K562 (cell line): ENCODE results near the gene SLC16A12. TPM values are rescaled to one million over a fixed set of nuclear protein-coding genes. Genes with fewer than 3 reads are reported as not detected.

Experiments used
- ATAC-seq: fragments of 200-7000 bp; cut with Tn5 transposase; 3 replicates; pipeline ENCODE4 v1.9.1; 2020; ENCODE audit warnings: moderate library complexity
- BruUV-seq: library from RNA; stranded (reverse); fragments of 400-500 nt; replicated peaks from 2 replicates; lab custom pipeline; 2021; lab: Mats Ljungman, UMichigan
- CTCF ChIA-PET: fragments of 300-600 bp; formaldehyde crosslinking; extraction: SDS; loops from one replicate; lab custom pipeline; 2021; ENCODE audit warnings: low intra/inter-chr PET ratio; lab: Yijun Ruan, JAX
- POLR2A ChIA-PET: fragments of 300-600, 350-650 bp; sonication (Branson Sonifier 250); formaldehyde crosslinking; extraction: SDS; loops from one replicate; lab custom pipeline; 2021; ENCODE audit warnings: antibody characterized with exemption, inconsistent platforms; lab: Yijun Ruan, JAX
- DNase-seq, 4 experiments: peaks; one replicate each; pipeline versions ENCODE4 v3.0.0 to v3.0.0-alpha.2; 2011 to 2018; ENCODE audit warnings: low spot score in 3 of 4, mixed read lengths in 3 of 4; ENCODE audit errors: extremely low read depth in 1 of 4
- FAIRE-seq: peaks from 2 replicates; lab custom pipeline; 2011; peaks lifted over from hg19 to GRCh38; lab: Jason Lieb, UNC
- H2AFZ ChIP-seq: 2 replicates; pipeline ENCODE4 v1.6.0; 2011; ENCODE audit warnings: low read depth, low read length, control low read depth, inconsistent platforms
- H3K27ac ChIP-seq: fragments of 200-600 bp; 3 replicates; pipeline ENCODE4 v1.8.0; 2011; ENCODE audit warnings: low read depth, mild to moderate bottlenecking, control low read depth, inconsistent platforms, low read length, moderate library complexity, mixed read lengths; ENCODE audit errors: extremely low read depth
- H3K27me3 ChIP-seq, 2 experiments: fragments of 300-600 bp in 1 of 2; 2 replicates in 1 of 2; 3 replicates in 1 of 2; pipeline versions ENCODE4 v1.6.0 to v1.8.0; 2011; ENCODE audit warnings: inconsistent platforms in 2 of 2, low read length in 2 of 2, mild to moderate bottlenecking in 1 of 2, mixed read lengths in 1 of 2, moderate library complexity in 1 of 2; ENCODE audit not compliant: control insufficient read depth in 2 of 2, insufficient read depth in 2 of 2
- H3K36me3 ChIP-seq: fragments of 300-600 bp; 3 replicates; pipeline ENCODE4 v1.8.0; 2011; ENCODE audit warnings: mild to moderate bottlenecking, low read length, inconsistent platforms; ENCODE audit not compliant: control insufficient read depth, insufficient read depth
- H3K4me1 ChIP-seq, 2 experiments: fragments of 200-600 bp in 1 of 2; replicated peaks in 1 of 2; 2 replicates in 1 of 2; 3 replicates in 1 of 2; pipeline versions ENCODE4 v1.5.1 to v1.8.0; 2011; ENCODE audit warnings: inconsistent platforms in 2 of 2, low read length in 2 of 2, mild to moderate bottlenecking in 1 of 2, mixed read lengths in 1 of 2, moderate library complexity in 1 of 2; ENCODE audit not compliant: control insufficient read depth in 2 of 2, insufficient read depth in 2 of 2
- H3K4me2 ChIP-seq: 2 replicates; pipeline ENCODE4 v1.6.1; 2011; ENCODE audit warnings: low read length, control low read depth, inconsistent platforms, mixed read lengths; ENCODE audit not compliant: insufficient read depth
- H3K4me3 ChIP-seq: fragments of 200-600 bp; sonication (generic), shearing (Covaris generic); 2 replicates; pipeline ENCODE4 v1.5.1; 2016; ENCODE audit warnings: control low read depth, inconsistent platforms
- H3K79me2 ChIP-seq: fragments of 200-600 bp; 3 replicates; pipeline ENCODE4 v1.8.0; 2011; ENCODE audit warnings: low read length, inconsistent platforms; ENCODE audit not compliant: control insufficient read depth, insufficient read depth
- H3K9ac ChIP-seq, 2 experiments: 2 replicates each; pipeline versions ENCODE4 v1.6.0 to v1.6.1; 2011; ENCODE audit warnings: low read depth in 2 of 2, low read length in 2 of 2, control low read depth in 1 of 2, inconsistent platforms in 1 of 2, mild to moderate bottlenecking in 1 of 2, mixed read lengths in 1 of 2; ENCODE audit not compliant: insufficient read depth in 1 of 2
- H3K9me1 ChIP-seq: one replicate; pipeline ENCODE4 v1.6.0; 2011; ENCODE audit warnings: inconsistent platforms, mild to moderate bottlenecking, low read length, moderate library complexity; ENCODE audit not compliant: control insufficient read depth, insufficient read depth
- H3K9me3 ChIP-seq: replicated peaks from 2 replicates; pipeline ENCODE4 v1.5.1; 2011; ENCODE audit warnings: low read depth, low read length, inconsistent platforms; ENCODE audit not compliant: control insufficient read depth, insufficient read depth
- H4K20me1 ChIP-seq: replicated peaks from 2 replicates; pipeline ENCODE4 v1.6.1; 2011; ENCODE audit warnings: low read length, inconsistent platforms, mixed read lengths; ENCODE audit not compliant: control insufficient read depth, insufficient read depth
- BCL6 ChIP-seq: fragments of 250-450 bp; sonication (Bioruptor Pico); IDR thresholded peaks from 2 replicates; pipeline ENCODE4 v1.4.0; 2020
- GTF2F1 ChIP-seq: IDR thresholded peaks from 2 replicates; pipeline ENCODE4 v1.6.1; 2011; ENCODE audit warnings: low read depth, low read length, improper control_type of control experiment
- NCOA2 ChIP-seq, 2 experiments: fragments of 450-650 bp; IDR thresholded peaks; 2 replicates each; pipeline ENCODE4 v1.6.1; 2018; ENCODE audit warnings: mild to moderate bottlenecking in 2 of 2, moderate library complexity in 1 of 2; ENCODE audit not compliant: partially characterized antibody in 2 of 2
- NFATC3 ChIP-seq: fragments of 450-650 bp; IDR thresholded peaks from 2 replicates; pipeline ENCODE4 v1.6.1; 2017; ENCODE audit warnings: mild to moderate bottlenecking
- ZBTB26 ChIP-seq: fragments of 450-650 bp; formaldehyde crosslinking; IDR thresholded peaks from 2 replicates; pipeline ENCODE4 v1.4.0; 2022; ENCODE audit warnings: missing genetic modification characterization
- WGBS: fragments of 100-300 bp; shearing (Covaris generic); methylation state at CpG from one replicate; pipeline ENCODE4 v1.1.6; 2016; ENCODE audit warnings: low coverage, mixed read lengths; ENCODE audit not compliant: insufficient coverage; ENCODE audit errors: missing lambda C conversion rate; 5-methylcytosine and 5-hydroxymethylcytosine counted together
- in situ Hi-C: fragments of 300-500 bp; cut with MboI; formaldehyde crosslinking; loops from 4 replicates; pipeline ENCODE4 v1.15.0; 2018; ENCODE audit warnings: inconsistent platforms, mixed read lengths
- intact Hi-C: fragments of 100-400 bp; cut with micrococcal nuclease; formaldehyde crosslinking; loops from 2 replicates; pipeline ENCODE4 v1.14.2; 2022
- polyA plus RNA-seq, 8 experiments: library from polyadenylated mRNA; depleted of rRNA in 4 of 8; stranded (reverse) in 5 of 8; unstranded in 3 of 8; fragments of >200 nt; fragmentation: Nextera tagmentation in 2 of 8; fragmentation: Illumina TruSeq in 1 of 8; extraction: Ambion mirVana in 2 of 8; extraction: Trizol in 1 of 8; gene quantifications; 2 replicates each; pipeline versions ENCODE4 v1.2.1 to v1.2.3, GENCODE V29; 2011 to 2014; ENCODE audit warnings: inconsistent platforms in 1 of 8, missing spikeins in 1 of 8
- total RNA-seq, 7 experiments: library from RNA; depleted of rRNA in 6 of 7; stranded (reverse); fragments of >200 nt in 6 of 7; fragmentation: Illumina TruSeq in 2 of 7; extraction: Trizol in 2 of 7; gene quantifications; 2 replicates each; pipeline versions ENCODE4 v1.2.1 to v1.2.3, GENCODE V29; 2011 to 2021; ENCODE audit warnings: low replicate concordance in 1 of 7
- TF ChIP-seq, protein P1 (sequence below): sonication (generic); formaldehyde crosslinking; IDR thresholded peaks from 2 replicates; pipeline ENCODE4 v1.8.0; 2023; ENCODE audit warnings: mild to moderate bottlenecking, missing genetic modification reagents

The SLC16A12 gene
- total and polyA plus RNA-seq, 9 of the 15 experiments (the other 6 are each of a cell fraction or from before 2014, with no cell fraction given): not detected

GRCh38 chr10:89428877-89429276 lies 106.5 kb downstream of the SLC16A12 start:
- no peaks in the 10 kb centered on the region for H3K9me3 ChIP-seq
- H3K9me1 ChIP-seq: no peaks in the 10 kb centered on the region
- FAIRE-seq (no peak), DNase-seq (no peak), ATAC-seq (no peak)
- CTCF ChIA-PET: no interaction called here
- no peak overlapping the region for H3K4me2 ChIP-seq
- H3K4me3 ChIP-seq: no peak overlapping the region
- WGBS: 0% methylated on average over 1 of the region's 1 CpG
- no peak overlapping the region for H2AFZ ChIP-seq
- in situ Hi-C loops (loop anchor here (25.0 kb wide), 1 partner anchor 1433 kb away; the partner anchor contains the start of genes HTR7 and RPP30), intact Hi-C loops (loop anchor here (5.0 kb wide), 1 partner anchor 1433 kb away; no protein-coding TSS in a partner anchor)
- H4K20me1 ChIP-seq: no peaks in the 10 kb centered on the region
- no TSS peak for BruUV-seq
- no peak overlapping the region for H3K27ac ChIP-seq
- POLR2A ChIA-PET: interaction anchor here (0.6 kb wide), 1 partner anchor 179 kb away, joined by 3 read pairs; no protein-coding TSS in a partner anchor
- no peaks in the 10 kb centered on the region for H3K79me2 ChIP-seq
- H3K36me3 ChIP-seq: no peaks in the 10 kb centered on the region
- TF ChIP-seq NCOA2 (IDR thresholded peaks at IDR 0.05; ENCODE audit: partially characterized antibody in 2 of 2): no peak
- no peak overlapping the region for H3K9ac ChIP-seq
- peaks cover 0 to 1% of the 10 kb centered on the region in 2 experiments; a peak in 2 of 5 replicates for H3K27me3 ChIP-seq
- no peaks in the 10 kb centered on the region for H3K4me1 ChIP-seq

GRCh38 chr10:89427629-89428028 lies 107.8 kb downstream of the SLC16A12 start:
- no peak for FAIRE-seq
- intact Hi-C loops: loop anchor here (2.0 to 5.0 kb wide), 2 partner anchors 137 to 1435 kb away; no protein-coding TSS in a partner anchor
- CTCF ChIA-PET: no interaction called here
- Histone ChIP-seq H3K4me3 (no peak overlapping the region), H3K27me3 (peaks cover 0 to 3% of the 10 kb centered on the region in 2 experiments; a peak in 2 of 5 replicates), H3K4me2 (no peak overlapping the region), H3K79me2 (no peaks in the 10 kb centered on the region), H3K27ac (no peak overlapping the region), H3K4me1 (no peaks in the 10 kb centered on the region), H3K36me3 (no peaks in the 10 kb centered on the region), H2AFZ (no peak overlapping the region), H3K9me1 (no peaks in the 10 kb centered on the region), H4K20me1 (no peaks in the 10 kb centered on the region), H3K9ac (no peak overlapping the region), H3K9me3 (no peaks in the 10 kb centered on the region)
- ATAC-seq: no peak
- in situ Hi-C loops: loop anchor here (25.0 kb wide), 1 partner anchor 1435 kb away; the partner anchor contains the start of genes HTR7 and RPP30
- no peak for DNase-seq
- POLR2A ChIA-PET: no interaction called here
- no TSS peak for BruUV-seq
- WGBS: 2% methylated on average over 4 of the region's 4 CpGs
- no peak for TF ChIP-seq NFATC3
- no peak for TF ChIP-seq BCL6 (CRISPR knock-in tag)
- no peak for TF ChIP-seq GTF2F1
- TF ChIP-seq ZBTB26 (CRISPR knock-in tag): no peak
- TF ChIP-seq, protein P1, sequence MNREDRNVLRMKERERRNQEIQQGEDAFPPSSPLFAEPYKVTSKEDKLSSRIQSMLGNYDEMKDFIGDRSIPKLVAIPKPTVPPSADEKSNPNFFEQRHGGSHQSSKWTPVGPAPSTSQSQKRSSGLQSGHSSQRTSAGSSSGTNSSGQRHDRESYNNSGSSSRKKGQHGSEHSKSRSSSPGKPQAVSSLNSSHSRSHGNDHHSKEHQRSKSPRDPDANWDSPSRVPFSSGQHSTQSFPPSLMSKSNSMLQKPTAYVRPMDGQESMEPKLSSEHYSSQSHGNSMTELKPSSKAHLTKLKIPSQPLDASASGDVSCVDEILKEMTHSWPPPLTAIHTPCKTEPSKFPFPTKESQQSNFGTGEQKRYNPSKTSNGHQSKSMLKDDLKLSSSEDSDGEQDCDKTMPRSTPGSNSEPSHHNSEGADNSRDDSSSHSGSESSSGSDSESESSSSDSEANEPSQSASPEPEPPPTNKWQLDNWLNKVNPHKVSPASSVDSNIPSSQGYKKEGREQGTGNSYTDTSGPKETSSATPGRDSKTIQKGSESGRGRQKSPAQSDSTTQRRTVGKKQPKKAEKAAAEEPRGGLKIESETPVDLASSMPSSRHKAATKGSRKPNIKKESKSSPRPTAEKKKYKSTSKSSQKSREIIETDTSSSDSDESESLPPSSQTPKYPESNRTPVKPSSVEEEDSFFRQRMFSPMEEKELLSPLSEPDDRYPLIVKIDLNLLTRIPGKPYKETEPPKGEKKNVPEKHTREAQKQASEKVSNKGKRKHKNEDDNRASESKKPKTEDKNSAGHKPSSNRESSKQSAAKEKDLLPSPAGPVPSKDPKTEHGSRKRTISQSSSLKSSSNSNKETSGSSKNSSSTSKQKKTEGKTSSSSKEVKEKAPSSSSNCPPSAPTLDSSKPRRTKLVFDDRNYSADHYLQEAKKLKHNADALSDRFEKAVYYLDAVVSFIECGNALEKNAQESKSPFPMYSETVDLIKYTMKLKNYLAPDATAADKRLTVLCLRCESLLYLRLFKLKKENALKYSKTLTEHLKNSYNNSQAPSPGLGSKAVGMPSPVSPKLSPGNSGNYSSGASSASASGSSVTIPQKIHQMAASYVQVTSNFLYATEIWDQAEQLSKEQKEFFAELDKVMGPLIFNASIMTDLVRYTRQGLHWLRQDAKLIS: no peak
